Liver (tissue), 9 donors: ENCODE data around the gene CLCN5. TPM values are rescaled to one million over a fixed set of nuclear protein-coding genes. Genes with fewer than 3 reads are reported as not detected.

Experiments
- DNase-seq: peaks from one replicate; pipeline ENCODE4 v3.0.0-alpha.2; 2017; ENCODE audit warnings: low spot score
- H3K27ac ChIP-seq, 2 donors: one replicate each; pipeline ENCODE4 v1.7.0; 2013; ENCODE audit warnings: inconsistent platforms in 2 of 2, low read length in 2 of 2, control low read depth in 1 of 2, low read depth in 1 of 2, mild to moderate bottlenecking in 1 of 2
- H3K27me3 ChIP-seq, 4 donors: one replicate each; pipeline versions ENCODE4 v1.6.1 to v1.7.0; 2013; ENCODE audit warnings: low read length in 3 of 4, inconsistent platforms in 1 of 4, mild to moderate bottlenecking in 1 of 4, moderate library complexity in 1 of 4; ENCODE audit not compliant: control insufficient read depth in 4 of 4, insufficient read depth in 4 of 4
- H3K36me3 ChIP-seq, 4 donors: one replicate each; pipeline versions ENCODE4 v1.6.1 to v1.7.0; 2013; ENCODE audit warnings: low read length in 3 of 4, mild to moderate bottlenecking in 3 of 4, low read depth in 1 of 4, moderate library complexity in 1 of 4; ENCODE audit not compliant: control insufficient read depth in 4 of 4, insufficient read depth in 3 of 4
- H3K4me1 ChIP-seq, 4 donors: one replicate each; pipeline versions ENCODE4 v1.6.1 to v1.7.0; 2013; ENCODE audit warnings: low read length in 3 of 4, mild to moderate bottlenecking in 3 of 4, moderate library complexity in 1 of 4; ENCODE audit not compliant: control insufficient read depth in 4 of 4, insufficient read depth in 4 of 4
- H3K4me3 ChIP-seq, 3 donors: one replicate each; pipeline versions ENCODE4 v1.6.1 to v1.7.0; 2013; ENCODE audit warnings: low read length in 3 of 3, control low read depth in 1 of 3, low read depth in 1 of 3, mild to moderate bottlenecking in 1 of 3
- H3K9ac ChIP-seq, 2 donors: one replicate each; pipeline ENCODE4 v1.7.0; 2013; ENCODE audit warnings: low read length in 2 of 2, mild to moderate bottlenecking in 2 of 2, moderate library complexity in 2 of 2, control low read depth in 1 of 2, low read depth in 1 of 2
- H3K9me3 ChIP-seq, 4 donors: one replicate each; pipeline versions ENCODE4 v1.6.1 to v1.7.0; 2013; ENCODE audit warnings: low read length in 3 of 4; ENCODE audit not compliant: control insufficient read depth in 4 of 4
- EGR1 ChIP-seq, 2 donors: IDR thresholded peaks; 2 replicates each; pipeline ENCODE4 v1.6.1; 2016 to 2018; ENCODE audit warnings: antibody characterized with exemption in 2 of 2, low read depth in 2 of 2
- FOXA1 ChIP-seq: IDR thresholded peaks from 2 replicates; pipeline ENCODE4 v1.6.1; 2016; ENCODE audit warnings: antibody characterized with exemption
- FOXA2 ChIP-seq: IDR thresholded peaks from 2 replicates; pipeline ENCODE4 v1.6.1; 2016; ENCODE audit warnings: antibody characterized with exemption
- GABPA ChIP-seq, 2 donors: IDR thresholded peaks in 1 of 2; conservative IDR thresholded peaks in 1 of 2; 2 replicates each; pipeline ENCODE4 v1.6.1; 2016; ENCODE audit warnings: antibody characterized with exemption in 2 of 2, mild to moderate bottlenecking in 1 of 2, moderate library complexity in 1 of 2
- HNF4A ChIP-seq, 2 donors: conservative IDR thresholded peaks; 2 replicates each; pipeline ENCODE4 v1.6.1; 2016; ENCODE audit warnings: antibody characterized with exemption in 2 of 2, mild to moderate bottlenecking in 2 of 2
- HNF4G ChIP-seq: IDR thresholded peaks from 2 replicates; pipeline ENCODE4 v1.6.1; 2016; ENCODE audit warnings: antibody characterized with exemption
- JUND ChIP-seq, 2 donors: IDR thresholded peaks; 2 replicates each; pipeline ENCODE4 v1.6.1; 2016; ENCODE audit warnings: antibody characterized with exemption in 2 of 2
- NR2F2 ChIP-seq: IDR thresholded peaks from 2 replicates; pipeline ENCODE4 v1.6.1; 2016; ENCODE audit warnings: antibody characterized with exemption
- RAD21 ChIP-seq, 2 donors: IDR thresholded peaks; 2 replicates each; pipeline ENCODE4 v1.6.1; 2016; ENCODE audit warnings: antibody characterized with exemption in 2 of 2, mild to moderate bottlenecking in 2 of 2
- RXRA ChIP-seq, 2 donors: IDR thresholded peaks; 2 replicates each; pipeline ENCODE4 v1.6.1; 2017 to 2018; ENCODE audit warnings: antibody characterized with exemption in 2 of 2, mild to moderate bottlenecking in 1 of 2
- SP1 ChIP-seq: IDR thresholded peaks from 2 replicates; pipeline ENCODE4 v1.6.1; 2018; ENCODE audit warnings: antibody characterized with exemption, mild to moderate bottlenecking
- TAF1 ChIP-seq: conservative IDR thresholded peaks from 2 replicates; pipeline ENCODE4 v1.6.1; 2016; ENCODE audit warnings: antibody characterized with exemption, mild to moderate bottlenecking
- YY1 ChIP-seq: IDR thresholded peaks from 2 replicates; pipeline ENCODE4 v1.6.1; 2016; ENCODE audit warnings: antibody characterized with exemption, mild to moderate bottlenecking
- WGBS: extraction: QIAGEN DNeasy Blood & Tissue Kit; methylation state at CpG from one replicate; pipeline ENCODE4 v1.1.7; 2013; 5-methylcytosine and 5-hydroxymethylcytosine counted together
- polyA plus RNA-seq, 2 donors: library from polyadenylated mRNA; stranded (reverse) in 1 of 2; unstranded in 1 of 2; fragments of 200-250 nt in 1 of 2; fragments of >200 nt in 1 of 2; fragmentation: Nextera tagmentation in 1 of 2; extraction: Ambion mirVana in 1 of 2; gene quantifications; one replicate each; pipeline versions ENCODE4 v1.2.1 to v1.2.3, GENCODE V29; 2013 to 2015
- total RNA-seq, 2 donors: library from RNA; depleted of rRNA; stranded (reverse); fragments of >200 nt; gene quantifications; one replicate each; pipeline ENCODE4 v1.2.3, GENCODE V29; 2014
- TF ChIP-seq, protein P1 (sequence below): fragments of 150-350 bp; IDR thresholded peaks from 2 replicates; pipeline ENCODE4 v1.5.1; 2017; ENCODE audit warnings: improper control_type of control experiment, low read depth, low read length; ENCODE audit not compliant: missing input control
- TF ChIP-seq, protein P2 (sequence below): IDR thresholded peaks from 2 replicates; pipeline ENCODE4 v1.6.1; 2016; ENCODE audit warnings: antibody characterized with exemption
- TF ChIP-seq, protein P3 (sequence below): IDR thresholded peaks from 2 replicates; pipeline ENCODE4 v1.6.1; 2016; ENCODE audit warnings: antibody characterized with exemption
- TF ChIP-seq, protein P4 (sequence below): IDR thresholded peaks from 2 replicates; pipeline ENCODE4 v1.6.1; 2016; ENCODE audit warnings: antibody characterized with exemption, mild to moderate bottlenecking
- TF ChIP-seq, protein P5 (sequence below): IDR thresholded peaks from 2 replicates; pipeline ENCODE4 v1.6.1; 2016; ENCODE audit warnings: antibody characterized with exemption
- donor health status: healthy.
- donor health status: healthy.
- donor health status: healthy.
- donor health status: healthy.
- donor health status: healthy.

The CLCN5 gene
- total and polyA plus RNA-seq, 4 donors = 5.6 to 56.1 (median 14.6) TPM

DNA sequence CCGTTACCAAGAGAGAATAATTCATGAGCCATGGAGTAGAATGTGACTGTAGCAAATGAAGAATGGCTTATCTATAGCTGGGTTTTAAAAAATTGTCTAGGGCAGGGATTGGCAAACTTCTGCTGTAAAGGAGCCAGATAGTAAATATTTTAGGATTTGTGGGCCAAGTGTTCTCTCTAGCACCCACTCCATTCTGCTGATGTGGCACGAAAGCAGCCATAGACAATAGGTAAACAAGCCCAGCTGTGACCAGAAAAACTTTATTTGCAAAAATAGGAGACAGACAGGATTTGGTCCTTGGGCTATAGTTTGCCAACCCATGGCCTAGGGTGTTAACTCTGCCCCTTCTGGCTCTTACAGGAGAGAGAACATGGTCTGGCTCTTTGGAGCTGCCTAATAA lies 151.2 kb downstream of the CLCN5 start:
- H3K27me3 ChIP-seq = no peaks in the 10 kb centered on the region
- H3K9ac ChIP-seq = no peak overlapping the region
- no peak for DNase-seq
- peaks cover 0 to 26% (median 16%) of the 10 kb centered on the region in 4 donors for H3K4me1 ChIP-seq
- H3K36me3 ChIP-seq = peaks cover 0 to 10% (median 2%) of the 10 kb centered on the region in 4 donors
- H3K27ac ChIP-seq = no peak overlapping the region
- H3K9me3 ChIP-seq = no peaks in the 10 kb centered on the region
- no peak overlapping the region for H3K4me3 ChIP-seq
- 46% methylated on average over 2 of the region's 2 CpGs for WGBS
- no peak for TF ChIP-seq NR2F2
- TF ChIP-seq, protein P1, sequence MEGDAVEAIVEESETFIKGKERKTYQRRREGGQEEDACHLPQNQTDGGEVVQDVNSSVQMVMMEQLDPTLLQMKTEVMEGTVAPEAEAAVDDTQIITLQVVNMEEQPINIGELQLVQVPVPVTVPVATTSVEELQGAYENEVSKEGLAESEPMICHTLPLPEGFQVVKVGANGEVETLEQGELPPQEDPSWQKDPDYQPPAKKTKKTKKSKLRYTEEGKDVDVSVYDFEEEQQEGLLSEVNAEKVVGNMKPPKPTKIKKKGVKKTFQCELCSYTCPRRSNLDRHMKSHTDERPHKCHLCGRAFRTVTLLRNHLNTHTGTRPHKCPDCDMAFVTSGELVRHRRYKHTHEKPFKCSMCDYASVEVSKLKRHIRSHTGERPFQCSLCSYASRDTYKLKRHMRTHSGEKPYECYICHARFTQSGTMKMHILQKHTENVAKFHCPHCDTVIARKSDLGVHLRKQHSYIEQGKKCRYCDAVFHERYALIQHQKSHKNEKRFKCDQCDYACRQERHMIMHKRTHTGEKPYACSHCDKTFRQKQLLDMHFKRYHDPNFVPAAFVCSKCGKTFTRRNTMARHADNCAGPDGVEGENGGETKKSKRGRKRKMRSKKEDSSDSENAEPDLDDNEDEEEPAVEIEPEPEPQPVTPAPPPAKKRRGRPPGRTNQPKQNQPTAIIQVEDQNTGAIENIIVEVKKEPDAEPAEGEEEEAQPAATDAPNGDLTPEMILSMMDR = no peak
- peak in 1 of 2 donors; percentile 12 for TF ChIP-seq GABPA (IDR thresholded peaks at IDR 0.05 in 1 of 2, conservative IDR thresholded peaks at IDR 0.05 in 1 of 2)
- peak; percentile 70 for TF ChIP-seq YY1
- peak; percentile 29 for TF ChIP-seq FOXA1
- peak; percentile 61 for TF ChIP-seq FOXA2
- TF ChIP-seq JUND (IDR thresholded peaks at IDR 0.05) = peak in 1 of 2 donors; percentile 7
- no peak for TF ChIP-seq EGR1 (IDR thresholded peaks at IDR 0.05; ENCODE audit: low read depth in 2 of 2)
- TF ChIP-seq, protein P2, sequence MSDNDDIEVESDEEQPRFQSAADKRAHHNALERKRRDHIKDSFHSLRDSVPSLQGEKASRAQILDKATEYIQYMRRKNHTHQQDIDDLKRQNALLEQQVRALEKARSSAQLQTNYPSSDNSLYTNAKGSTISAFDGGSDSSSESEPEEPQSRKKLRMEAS = no peak
- peak in 1 of 2 donors; percentile 24 for TF ChIP-seq RXRA (IDR thresholded peaks at IDR 0.05)
- TF ChIP-seq, protein P3, sequence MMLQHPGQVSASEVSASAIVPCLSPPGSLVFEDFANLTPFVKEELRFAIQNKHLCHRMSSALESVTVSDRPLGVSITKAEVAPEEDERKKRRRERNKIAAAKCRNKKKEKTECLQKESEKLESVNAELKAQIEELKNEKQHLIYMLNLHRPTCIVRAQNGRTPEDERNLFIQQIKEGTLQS = no peak
- TF ChIP-seq HNF4G = no peak
- TF ChIP-seq HNF4A (conservative IDR thresholded peaks at IDR 0.05) = peak in 1 of 2 donors; percentile 47
- TF ChIP-seq TAF1 = no peak
- no peak for TF ChIP-seq SP1
- TF ChIP-seq, protein P4, sequence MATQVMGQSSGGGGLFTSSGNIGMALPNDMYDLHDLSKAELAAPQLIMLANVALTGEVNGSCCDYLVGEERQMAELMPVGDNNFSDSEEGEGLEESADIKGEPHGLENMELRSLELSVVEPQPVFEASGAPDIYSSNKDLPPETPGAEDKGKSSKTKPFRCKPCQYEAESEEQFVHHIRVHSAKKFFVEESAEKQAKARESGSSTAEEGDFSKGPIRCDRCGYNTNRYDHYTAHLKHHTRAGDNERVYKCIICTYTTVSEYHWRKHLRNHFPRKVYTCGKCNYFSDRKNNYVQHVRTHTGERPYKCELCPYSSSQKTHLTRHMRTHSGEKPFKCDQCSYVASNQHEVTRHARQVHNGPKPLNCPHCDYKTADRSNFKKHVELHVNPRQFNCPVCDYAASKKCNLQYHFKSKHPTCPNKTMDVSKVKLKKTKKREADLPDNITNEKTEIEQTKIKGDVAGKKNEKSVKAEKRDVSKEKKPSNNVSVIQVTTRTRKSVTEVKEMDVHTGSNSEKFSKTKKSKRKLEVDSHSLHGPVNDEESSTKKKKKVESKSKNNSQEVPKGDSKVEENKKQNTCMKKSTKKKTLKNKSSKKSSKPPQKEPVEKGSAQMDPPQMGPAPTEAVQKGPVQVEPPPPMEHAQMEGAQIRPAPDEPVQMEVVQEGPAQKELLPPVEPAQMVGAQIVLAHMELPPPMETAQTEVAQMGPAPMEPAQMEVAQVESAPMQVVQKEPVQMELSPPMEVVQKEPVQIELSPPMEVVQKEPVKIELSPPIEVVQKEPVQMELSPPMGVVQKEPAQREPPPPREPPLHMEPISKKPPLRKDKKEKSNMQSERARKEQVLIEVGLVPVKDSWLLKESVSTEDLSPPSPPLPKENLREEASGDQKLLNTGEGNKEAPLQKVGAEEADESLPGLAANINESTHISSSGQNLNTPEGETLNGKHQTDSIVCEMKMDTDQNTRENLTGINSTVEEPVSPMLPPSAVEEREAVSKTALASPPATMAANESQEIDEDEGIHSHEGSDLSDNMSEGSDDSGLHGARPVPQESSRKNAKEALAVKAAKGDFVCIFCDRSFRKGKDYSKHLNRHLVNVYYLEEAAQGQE = no peak
- TF ChIP-seq, protein P5, sequence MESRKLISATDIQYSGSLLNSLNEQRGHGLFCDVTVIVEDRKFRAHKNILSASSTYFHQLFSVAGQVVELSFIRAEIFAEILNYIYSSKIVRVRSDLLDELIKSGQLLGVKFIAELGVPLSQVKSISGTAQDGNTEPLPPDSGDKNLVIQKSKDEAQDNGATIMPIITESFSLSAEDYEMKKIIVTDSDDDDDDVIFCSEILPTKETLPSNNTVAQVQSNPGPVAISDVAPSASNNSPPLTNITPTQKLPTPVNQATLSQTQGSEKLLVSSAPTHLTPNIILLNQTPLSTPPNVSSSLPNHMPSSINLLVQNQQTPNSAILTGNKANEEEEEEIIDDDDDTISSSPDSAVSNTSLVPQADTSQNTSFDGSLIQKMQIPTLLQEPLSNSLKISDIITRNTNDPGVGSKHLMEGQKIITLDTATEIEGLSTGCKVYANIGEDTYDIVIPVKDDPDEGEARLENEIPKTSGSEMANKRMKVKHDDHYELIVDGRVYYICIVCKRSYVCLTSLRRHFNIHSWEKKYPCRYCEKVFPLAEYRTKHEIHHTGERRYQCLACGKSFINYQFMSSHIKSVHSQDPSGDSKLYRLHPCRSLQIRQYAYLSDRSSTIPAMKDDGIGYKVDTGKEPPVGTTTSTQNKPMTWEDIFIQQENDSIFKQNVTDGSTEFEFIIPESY = peak; percentile 28
- TF ChIP-seq RAD21 (IDR thresholded peaks at IDR 0.05) = no peak
